ENCODE data around the gene RPRD2. TPM values are rescaled to one million over a fixed set of nuclear protein-coding genes. Genes with fewer than 3 reads are reported as not detected.

The RPRD2 gene
- polyA plus RNA-seq, 3 donors, result 46.9 to 55.5 (median 50.2) TPM

DNA sequence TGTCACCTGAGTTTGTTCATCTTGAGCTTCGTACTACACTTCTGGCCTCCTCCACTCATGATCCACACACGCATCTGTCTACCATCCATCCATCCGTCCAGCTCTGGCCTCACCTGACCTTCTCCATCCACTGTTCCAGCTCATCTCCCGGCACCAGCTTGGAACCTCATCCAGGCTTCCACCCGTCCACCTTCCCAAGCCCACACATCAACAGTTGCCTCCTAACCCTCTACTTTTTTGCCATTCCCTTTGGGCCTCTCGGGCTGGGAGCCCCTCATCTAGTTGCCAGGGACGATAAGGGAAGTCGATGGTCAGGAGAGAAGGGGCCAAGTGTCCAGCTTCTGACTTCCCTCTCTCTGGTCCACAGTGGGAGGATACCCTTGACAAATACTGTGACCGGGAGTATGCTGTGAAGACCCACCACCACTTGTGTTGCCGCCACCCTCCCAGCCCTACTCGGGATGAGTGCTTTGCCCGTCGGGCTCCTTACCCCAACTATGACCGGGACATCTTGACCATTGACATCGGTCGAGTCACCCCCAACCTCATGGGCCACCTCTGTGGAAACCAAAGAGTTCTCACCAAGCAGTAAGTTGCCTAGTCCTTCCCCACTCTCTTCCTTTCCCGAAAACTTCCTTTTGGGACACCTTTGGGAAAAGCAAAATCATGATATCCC lies 148.2 kb downstream of the RPRD2 start:
- no peak for DNase-seq (ENCODE audit: low read depth in 3 of 3, low spot score in 2 of 3)

DNA sequence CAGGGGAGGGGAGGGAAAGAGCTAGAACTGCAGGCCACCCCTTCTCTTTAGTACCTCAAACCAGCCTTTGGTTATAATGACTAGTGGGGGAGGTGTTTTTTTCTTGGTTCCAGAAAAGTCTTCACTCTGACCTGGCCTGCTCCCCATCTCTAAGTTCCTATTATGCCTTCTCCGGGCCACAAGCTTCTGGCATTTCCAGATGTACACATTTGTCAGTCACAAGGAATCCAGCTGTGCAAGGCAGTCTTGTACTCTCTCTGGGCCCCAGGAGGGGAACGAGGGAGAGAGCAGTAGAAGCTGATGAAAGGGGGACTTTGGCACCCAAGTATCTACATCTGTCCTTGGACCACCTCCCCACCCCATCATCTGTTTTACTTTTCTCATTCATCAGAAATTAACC lies 148.9 kb downstream of the RPRD2 start:
- no peak for DNase-seq (ENCODE audit: low read depth in 3 of 3, low spot score in 2 of 3)

DNA sequence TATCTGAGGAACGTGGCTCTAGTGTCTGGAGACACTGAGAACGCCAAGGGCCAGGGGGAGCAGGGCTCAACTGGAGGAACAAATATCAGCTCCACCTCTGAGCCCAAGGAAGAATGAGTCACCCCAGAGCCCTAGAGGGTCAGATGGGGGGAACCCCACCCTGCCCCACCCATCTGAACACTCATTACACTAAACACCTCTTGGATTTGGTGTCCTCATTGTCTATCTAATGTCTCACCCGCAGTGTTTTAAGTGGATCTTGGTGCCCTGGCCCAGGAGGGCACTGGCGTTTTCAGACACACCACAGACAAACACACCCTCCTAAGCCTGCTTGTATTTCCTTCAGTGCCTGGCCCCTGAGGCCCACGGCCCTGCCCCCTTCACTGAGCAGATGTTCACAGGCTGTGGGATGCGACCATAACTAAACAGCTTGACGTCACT lies 149.4 kb downstream of the RPRD2 start:
- DNase-seq (ENCODE audit: low read depth in 3 of 3, low spot score in 2 of 3), result no peak

DNA sequence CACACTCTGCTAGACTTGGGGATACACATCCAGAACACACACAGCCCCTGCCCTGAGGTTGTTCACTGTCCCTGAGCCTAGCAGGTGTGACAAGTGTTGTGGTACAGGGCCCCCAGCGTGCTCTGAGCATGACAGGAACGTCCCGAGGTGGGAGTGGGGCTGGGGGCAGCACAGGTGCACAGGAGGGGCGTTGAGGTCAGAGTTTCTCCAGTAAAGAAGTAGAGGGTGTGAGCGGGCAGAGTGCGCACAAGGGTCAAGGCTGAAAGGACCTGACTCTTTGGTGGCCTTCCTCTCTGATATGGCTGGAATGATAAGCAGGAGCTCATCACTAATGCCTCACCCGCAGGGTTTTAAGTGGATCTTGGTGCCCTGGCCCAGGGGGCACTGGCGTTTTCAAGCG lies 150.3 kb downstream of the RPRD2 start:
- DNase-seq (ENCODE audit: low read depth in 3 of 3, low spot score in 2 of 3), result no peak

DNA sequence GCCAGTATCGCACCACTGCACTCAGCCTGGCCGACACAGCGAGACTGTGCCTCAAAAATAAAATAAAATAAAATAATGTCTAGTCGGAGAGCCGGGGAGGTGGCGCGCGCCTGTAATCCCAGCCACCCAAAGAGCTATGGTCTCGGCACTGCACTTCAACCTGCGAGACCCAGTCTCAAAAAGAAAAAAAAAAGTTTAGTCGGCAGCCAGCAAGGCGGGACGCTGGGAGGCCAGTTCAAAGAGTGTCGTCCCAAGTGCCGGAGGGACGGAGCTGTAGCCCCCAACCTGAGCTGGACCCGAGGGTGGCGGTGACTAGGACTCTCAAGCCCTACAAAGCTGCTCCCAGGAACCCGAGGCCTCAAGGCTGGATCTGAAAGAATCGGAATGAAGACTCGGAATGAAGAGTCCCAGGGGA lies 151.0 kb downstream of the RPRD2 start:
- DNase-seq (ENCODE audit: low read depth in 3 of 3, low spot score in 2 of 3), result no peak

DNA sequence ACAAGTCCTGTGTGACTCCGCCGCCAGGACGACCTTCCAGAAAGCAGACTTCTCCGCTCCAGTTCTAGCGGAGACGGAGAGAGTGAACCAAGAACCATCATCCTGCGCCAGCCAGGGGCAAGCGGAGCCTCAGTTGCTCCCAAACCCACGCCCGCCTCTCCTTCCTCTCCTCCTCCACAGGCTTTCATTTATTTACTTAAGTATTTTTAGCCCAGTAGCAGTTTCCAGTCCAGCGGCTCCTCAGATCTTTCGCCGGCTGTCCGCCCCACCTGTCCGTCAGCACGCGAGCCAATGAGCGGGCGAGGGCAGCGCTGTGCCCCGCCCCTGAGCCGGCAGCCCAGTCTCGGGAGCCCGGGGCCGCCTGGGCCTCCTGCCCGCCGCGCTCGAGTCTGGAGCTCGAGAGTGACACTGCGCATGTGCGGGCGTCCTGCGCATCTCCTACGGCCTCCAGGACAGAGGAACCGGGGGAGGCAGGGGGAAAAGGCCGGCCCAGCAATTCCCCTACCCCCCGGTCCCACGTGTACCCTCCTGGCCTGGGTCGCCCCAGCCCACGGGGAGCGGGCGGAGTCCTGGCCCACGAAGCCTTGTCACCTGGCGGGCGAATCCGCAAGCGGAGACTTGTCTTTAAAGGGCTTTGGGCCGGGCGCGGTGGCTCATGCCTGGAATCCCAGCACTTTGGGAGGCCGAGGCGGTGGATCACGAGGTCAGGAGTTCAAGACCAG lies 151.5 kb downstream of the RPRD2 start, which contains the start of gene FALEC:
Gene FALEC, plus strand, starts transcription at position 425 of the 722 bp plus-strand sequence.
- DNase-seq (ENCODE audit: low read depth in 3 of 3, low spot score in 2 of 3), result peak; percentile 77 to 91 (median 86)

DNA sequence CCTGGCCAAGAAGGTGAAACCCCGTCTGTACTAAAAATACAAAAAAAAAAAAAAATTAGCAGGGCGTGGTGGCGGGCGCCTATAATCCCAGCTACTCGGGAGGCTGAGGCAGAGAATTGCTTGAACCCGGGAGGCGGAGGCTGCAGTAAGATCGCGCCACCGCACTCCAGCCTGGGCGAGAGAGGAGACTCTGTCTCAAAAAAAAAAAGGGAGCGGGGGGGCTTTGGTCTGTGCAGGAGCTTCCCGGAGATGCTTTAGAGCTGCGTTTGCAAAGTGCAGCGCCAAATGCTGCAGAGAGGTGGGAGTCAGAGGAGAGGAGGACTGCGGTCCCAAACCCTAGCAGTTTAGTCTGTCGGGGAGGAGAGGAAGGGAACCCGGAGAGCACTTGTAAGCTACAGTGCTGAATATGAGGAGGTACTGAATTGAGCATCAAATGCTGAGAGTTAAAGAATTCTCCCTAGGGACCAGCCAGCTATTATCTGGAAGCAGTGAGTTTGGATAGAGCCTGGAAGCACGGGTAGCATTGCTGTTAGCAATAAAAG lies 152.2 kb downstream of the RPRD2 start:
- DNase-seq (ENCODE audit: low read depth in 3 of 3, low spot score in 2 of 3), result no peak

DNA sequence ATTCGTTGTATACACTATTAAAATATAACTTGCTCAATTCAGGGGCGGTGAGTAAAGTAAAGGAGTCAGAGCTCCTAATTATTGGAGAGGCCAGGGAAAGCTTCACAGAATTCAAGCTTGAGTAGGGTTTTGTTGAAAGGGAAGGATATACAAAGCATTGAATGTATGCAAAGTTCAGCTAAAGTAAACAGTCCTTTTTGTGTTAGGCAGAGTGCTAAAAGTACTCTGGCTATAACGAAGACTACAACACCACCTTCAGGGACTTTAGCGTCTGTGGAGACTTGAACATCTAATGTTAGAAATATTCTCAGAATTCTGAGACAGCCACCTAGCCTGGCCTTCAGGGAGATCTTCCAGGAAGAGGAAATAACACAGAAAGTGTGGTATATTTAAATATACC lies 152.7 kb downstream of the RPRD2 start:
- DNase-seq (ENCODE audit: low read depth in 3 of 3, low spot score in 2 of 3), result no peak

DNA sequence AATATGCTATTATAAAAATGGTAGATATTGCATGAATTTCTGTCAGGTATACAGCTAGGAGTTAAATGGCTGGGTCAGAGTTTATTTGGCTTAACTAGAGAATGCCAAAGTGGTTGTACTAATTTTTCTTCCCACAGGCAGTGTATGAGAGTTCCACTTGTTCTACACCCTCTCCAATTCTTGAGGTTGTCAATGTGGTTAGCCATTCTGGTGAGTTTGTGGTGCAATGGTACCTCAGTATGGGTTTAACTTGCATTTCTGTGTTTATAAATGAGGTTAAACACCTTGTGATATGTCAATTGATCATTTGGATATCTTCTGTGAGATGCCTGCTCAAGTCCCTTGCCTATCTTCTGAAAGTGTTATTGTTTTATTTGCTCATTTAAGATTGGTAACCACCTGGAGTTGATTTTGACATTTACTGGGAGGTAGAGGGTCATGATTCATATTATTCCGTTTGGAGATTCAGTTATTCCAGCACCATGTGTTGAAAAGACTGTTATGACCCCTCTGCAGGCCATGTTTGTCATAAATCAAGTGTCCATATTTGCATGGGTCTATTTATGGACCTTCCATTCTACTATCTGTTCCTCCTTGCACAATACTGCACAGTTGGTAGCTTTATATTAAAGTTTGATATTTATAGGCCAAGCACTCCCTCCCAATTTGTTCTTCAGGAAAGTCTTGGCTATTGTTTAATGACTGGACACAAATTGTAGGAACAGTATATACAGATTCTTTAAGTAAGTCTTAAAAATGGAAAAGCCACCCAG lies 157.4 kb downstream of the RPRD2 start:
- DNase-seq (ENCODE audit: low read depth in 3 of 3, low spot score in 2 of 3), result no peak

DNA sequence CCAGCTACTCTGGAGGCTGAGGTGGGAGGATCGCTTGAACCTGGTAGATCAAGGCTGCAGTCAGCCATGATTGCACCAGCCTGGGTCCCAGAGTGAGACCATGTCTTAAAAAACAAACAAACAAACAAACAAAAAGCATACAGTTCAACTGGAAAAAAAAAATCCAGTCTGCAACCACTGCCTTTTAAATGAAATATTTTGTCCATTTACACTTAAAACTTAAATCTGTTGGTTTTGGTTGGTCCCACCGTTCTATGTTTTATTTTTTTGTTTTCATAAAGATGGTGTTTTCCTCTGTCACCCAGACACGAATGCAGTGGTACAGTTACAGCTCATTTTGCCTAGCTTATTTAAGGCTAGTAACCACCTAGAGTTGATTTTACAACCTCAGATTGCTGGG lies 161.4 kb downstream of the RPRD2 start:
- no peak for DNase-seq (ENCODE audit: low read depth in 3 of 3, low spot score in 2 of 3)

Other genes with a start within 250 kb of the RPRD2 start
- 10 to 100 TPM; 45.6 to 47.6 (median 47.4) TPM for gene PLEKHO1, start 214.2 kb upstream of the RPRD2 start, polyA plus RNA-seq (ENCODE audit: insufficient read length in 3 of 3)
- 100 to 1,000 TPM; 113 to 154 (median 134) TPM for gene ANP32E, start 128.0 kb upstream of the RPRD2 start, polyA plus RNA-seq (ENCODE audit: insufficient read length in 3 of 3)
- gene CA14, start 106.4 kb upstream of the RPRD2 start, polyA plus RNA-seq (ENCODE audit: insufficient read length in 3 of 3), result 10 to 100 TPM in 1 of 3 donors, 1 to 10 TPM in 2; 6.8 to 10.5 (median 9.0) TPM
- gene APH1A, start 95.1 kb upstream of the RPRD2 start, polyA plus RNA-seq (ENCODE audit: insufficient read length in 3 of 3), result 100 to 1,000 TPM; 193 to 204 (median 203) TPM
- 10 to 100 TPM; 53.9 to 64.4 (median 61.7) TPM for gene C1orf54, start 91.4 kb upstream of the RPRD2 start, polyA plus RNA-seq (ENCODE audit: insufficient read length in 3 of 3)
- 1 to 10 TPM; 7.1 to 8.3 (median 7.6) TPM for gene CIART, start 81.6 kb upstream of the RPRD2 start, polyA plus RNA-seq (ENCODE audit: insufficient read length in 3 of 3)
- 10 to 100 TPM; 83.6 to 91.3 (median 86.7) TPM for gene MRPS21, start 70.3 kb upstream of the RPRD2 start, polyA plus RNA-seq (ENCODE audit: insufficient read length in 3 of 3)
- 10 to 100 TPM; 59.9 to 64.2 (median 63.7) TPM for gene PRPF3, start 42.6 kb upstream of the RPRD2 start, polyA plus RNA-seq (ENCODE audit: insufficient read length in 3 of 3)
- gene TARS2, start 123.3 kb downstream of the RPRD2 start, polyA plus RNA-seq (ENCODE audit: insufficient read length in 3 of 3), result 10 to 100 TPM; 19.7 to 25.4 (median 23.1) TPM
- gene ECM1, start 144.0 kb downstream of the RPRD2 start, polyA plus RNA-seq (ENCODE audit: insufficient read length in 3 of 3), result 10 to 100 TPM; 10.9 to 15.7 (median 11.9) TPM
- gene FALEC, start 151.6 kb downstream of the RPRD2 start, polyA plus RNA-seq (ENCODE audit: insufficient read length in 3 of 3), result under 1 TPM in 2 of 3 donors, not detected in 1; 0.40 to 0.44 TPM
- 10 to 100 TPM in 2 of 3 donors, 1 to 10 TPM in 1; 9.6 to 11.8 (median 10.9) TPM for gene ADAMTSL4, start 185.3 kb downstream of the RPRD2 start, polyA plus RNA-seq (ENCODE audit: insufficient read length in 3 of 3)
- gene MCL1, start 215.5 kb downstream of the RPRD2 start, polyA plus RNA-seq (ENCODE audit: insufficient read length in 3 of 3), result 100 to 1,000 TPM; 172 to 221 (median 175) TPM

Data from right renal cortex interstitium (tissue), 3 donors.